CD4-positive, alpha-beta memory T cell (primary cell): ENCODE data around the gene OBP2A. TPM values are rescaled to one million over a fixed set of nuclear protein-coding genes. Genes with fewer than 3 reads are reported as not detected.
A peak's percentile ranks its signal among the peaks of the same experiment; 100 is the strongest.

ENCODE experiments used
- CTCF ChIA-PET: fragments of 350-600 bp; sonication (Branson Sonifier 250); formaldehyde crosslinking; loops from one replicate; lab custom pipeline; 2021; ENCODE audit warnings: inconsistent platforms; ENCODE audit not compliant: partially characterized antibody; lab: Charles Lee
- POLR2A ChIA-PET: fragments of 350-600 bp; sonication (Branson Sonifier 250); formaldehyde crosslinking; loops from one replicate; lab custom pipeline; 2021; ENCODE audit not compliant: partially characterized antibody; lab: Charles Lee
- DNase-seq, 5 donors: peaks; one replicate each; pipeline versions ENCODE4 v3.0.0 to v3.0.0-alpha.2; 2020 to 2022; ENCODE audit warnings: mixed read lengths in 1 of 5
- H3K27ac ChIP-seq: one replicate; pipeline ENCODE4 v1.7.0; 2013; ENCODE audit warnings: low read depth, low read length
- H3K27me3 ChIP-seq: 2 replicates; pipeline ENCODE4 v1.7.0; 2013; ENCODE audit warnings: mild to moderate bottlenecking, low read length, moderate library complexity; ENCODE audit not compliant: insufficient read depth
- H3K36me3 ChIP-seq: 2 replicates; pipeline ENCODE4 v1.7.0; 2013; ENCODE audit warnings: mild to moderate bottlenecking, low read length, moderate library complexity; ENCODE audit not compliant: insufficient read depth
- H3K4me1 ChIP-seq: 2 replicates; pipeline ENCODE4 v1.7.0; 2013; ENCODE audit warnings: mild to moderate bottlenecking, low read length, moderate library complexity; ENCODE audit not compliant: insufficient read depth
- H3K4me3 ChIP-seq, 2 donors: one replicate each; pipeline ENCODE4 v1.7.0; 2013; ENCODE audit warnings: low read length in 2 of 2, mild to moderate bottlenecking in 1 of 2
- H3K9me3 ChIP-seq, 2 donors: one replicate each; pipeline ENCODE4 v1.7.0; 2013; ENCODE audit warnings: low read length in 2 of 2, control low read depth in 1 of 2; ENCODE audit not compliant: control insufficient read depth in 1 of 2
- H3K27ac Mint-ChIP-seq, 7 donors: one replicate each; pipeline ENCODE4 v1.8.0; 2020 to 2021; ENCODE audit warnings: mixed read lengths in 7 of 7, mild to moderate bottlenecking in 6 of 7, inconsistent platforms in 3 of 7, moderate library complexity in 3 of 7
- H3K27me3 Mint-ChIP-seq, 2 donors: one replicate each; pipeline ENCODE4 v1.8.0; 2020 to 2021; ENCODE audit warnings: mixed read lengths in 2 of 2
- H3K36me3 Mint-ChIP-seq, 2 donors: one replicate each; pipeline ENCODE4 v1.8.0; 2020 to 2021; ENCODE audit warnings: mixed read lengths in 2 of 2, inconsistent platforms in 1 of 2, mild to moderate bottlenecking in 1 of 2
- H3K4me1 Mint-ChIP-seq, 4 donors: one replicate each; pipeline ENCODE4 v1.8.0; 2020 to 2021; ENCODE audit warnings: mixed read lengths in 4 of 4, mild to moderate bottlenecking in 1 of 4
- H3K4me3 Mint-ChIP-seq, 8 donors: one replicate each; pipeline ENCODE4 v1.8.0; 2020 to 2021; ENCODE audit warnings: mixed read lengths in 8 of 8, mild to moderate bottlenecking in 7 of 8, moderate library complexity in 6 of 8, inconsistent platforms in 3 of 8
- H3K9me3 Mint-ChIP-seq, 8 donors: one replicate each; pipeline ENCODE4 v1.8.0; 2020 to 2021; ENCODE audit warnings: mixed read lengths in 8 of 8, mild to moderate bottlenecking in 5 of 8, inconsistent platforms in 3 of 8, moderate library complexity in 1 of 8
- intact Hi-C: fragments of 100-400 bp; cut with micrococcal nuclease; formaldehyde crosslinking; loops from one replicate; pipeline ENCODE4 v1.15.1; 2023
- polyA plus RNA-seq, 2 donors: library from polyadenylated mRNA; unstranded; fragments of 300-500 nt; fragmentation: Illumina TruSeq; gene quantifications; one replicate each; pipeline ENCODE4 v1.2.3, GENCODE V29; 2021
- total RNA-seq, 2 experiments: library from RNA; stranded (reverse); gene quantifications; one replicate each; pipeline ENCODE4 v1.2.3, GENCODE V29; 2021

The OBP2A gene
- total and polyA plus RNA-seq, 4 experiments from 2014 or later = not detected

GRCh38 chr9:135574943-135575342 lies 29.0 kb downstream of the OBP2A start:
- H3K4me1 Mint-ChIP-seq = no peaks in the 10 kb centered on the region
- no peak overlapping the region for H3K27ac ChIP-seq
- ChIA-PET POLR2A (no interaction called here), CTCF (no interaction called here)
- no peak overlapping the region for H3K27ac Mint-ChIP-seq
- H3K4me3 ChIP-seq = no peak overlapping the region
- no peaks in the 10 kb centered on the region for H3K36me3 Mint-ChIP-seq
- no peak overlapping the region for H3K4me3 Mint-ChIP-seq
- no peaks in the 10 kb centered on the region for H3K4me1 ChIP-seq
- intact Hi-C loops = no loop called here
- H3K27me3 ChIP-seq = no peaks in the 10 kb centered on the region
- no peaks in the 10 kb centered on the region for H3K36me3 ChIP-seq
- DNase-seq = no peak
- peaks cover 0 to 2% of the 10 kb centered on the region in 2 donors for H3K27me3 Mint-ChIP-seq
- H3K9me3 ChIP-seq = no peaks in the 10 kb centered on the region
- peaks cover 0 to 2% (median 0%) of the 10 kb centered on the region in 8 donors for H3K9me3 Mint-ChIP-seq

GRCh38 chr9:135575995-135576631 lies 30.2 kb downstream of the OBP2A start:
- intact Hi-C loops = no loop called here
- Histone ChIP-seq H3K27me3 (no peaks in the 10 kb centered on the region), H3K4me3 (no peak overlapping the region), H3K4me1 (no peaks in the 10 kb centered on the region), H3K36me3 (no peaks in the 10 kb centered on the region), H3K9me3 (no peaks in the 10 kb centered on the region), H3K27ac (no peak overlapping the region)
- CTCF ChIA-PET = no interaction called here
- Mint-ChIP-seq H3K9me3 (no peaks in the 10 kb centered on the region), H3K36me3 (no peaks in the 10 kb centered on the region), H3K4me3 (no peak overlapping the region), H3K4me1 (no peaks in the 10 kb centered on the region), H3K27ac (no peak overlapping the region), H3K27me3 (peaks cover 0 to 3% of the 10 kb centered on the region in 2 donors)
- no peak for DNase-seq
- POLR2A ChIA-PET = no interaction called here

DNA sequence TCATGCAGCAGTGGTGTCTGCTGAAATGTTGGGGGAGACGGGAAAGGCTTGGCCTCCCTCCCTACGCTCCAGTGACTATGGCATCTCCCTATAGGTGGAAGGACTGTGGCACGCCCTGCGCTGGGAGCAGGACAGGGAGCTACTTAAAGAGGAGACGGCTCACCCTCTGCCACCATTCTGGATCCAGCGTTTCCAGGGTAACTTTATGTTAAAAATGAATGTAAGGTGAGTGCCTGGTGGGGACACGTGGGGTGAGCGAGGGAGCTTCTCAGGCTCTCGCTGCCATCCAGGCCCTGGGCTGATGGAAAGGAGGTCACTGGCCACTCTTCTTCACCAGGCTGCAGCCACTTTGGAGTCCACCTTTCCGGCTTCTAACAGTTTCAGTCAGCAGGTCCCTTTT lies 31.3 kb downstream of the OBP2A start:
- H3K36me3 ChIP-seq = no peaks in the 10 kb centered on the region
- no peak overlapping the region for H3K4me3 ChIP-seq
- CTCF ChIA-PET = no interaction called here
- H3K27me3 ChIP-seq = no peaks in the 10 kb centered on the region
- H3K27me3 Mint-ChIP-seq = peaks cover 0 to 6% of the 10 kb centered on the region in 2 donors
- no peaks in the 10 kb centered on the region for H3K4me1 Mint-ChIP-seq
- intact Hi-C loops = no loop called here
- no peaks in the 10 kb centered on the region for H3K9me3 Mint-ChIP-seq
- H3K27ac ChIP-seq = no peak overlapping the region
- H3K27ac Mint-ChIP-seq = no peak overlapping the region
- no peaks in the 10 kb centered on the region for H3K9me3 ChIP-seq
- no peaks in the 10 kb centered on the region for H3K4me1 ChIP-seq
- DNase-seq = no peak
- POLR2A ChIA-PET = no interaction called here
- H3K4me3 Mint-ChIP-seq = peak overlapping the region in 1 of 8 donors; percentile 50
- no peaks in the 10 kb centered on the region for H3K36me3 Mint-ChIP-seq

DNA sequence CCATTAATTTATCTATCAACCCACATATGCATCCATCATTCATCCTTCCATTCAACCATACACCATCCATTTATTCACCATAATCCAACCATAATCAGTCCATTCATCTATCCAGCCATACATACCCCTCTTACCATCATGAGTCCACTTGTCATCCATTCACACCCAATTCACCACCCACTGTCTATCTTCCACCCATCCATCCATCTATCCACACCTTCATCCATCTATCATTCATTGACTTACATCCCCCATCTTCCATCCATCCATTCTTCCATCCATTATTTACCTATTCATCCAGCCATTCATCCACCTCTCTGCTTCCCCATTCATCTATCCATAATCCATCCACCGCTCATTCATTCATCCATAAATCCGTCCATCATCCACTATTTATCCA lies 33.4 kb downstream of the OBP2A start:
- peaks cover 3 to 9% of the 10 kb centered on the region in 2 donors for H3K27me3 Mint-ChIP-seq
- no peaks in the 10 kb centered on the region for H3K9me3 ChIP-seq

GRCh38 chr9:135579889-135580660 lies 34.1 kb downstream of the OBP2A start:
- Mint-ChIP-seq H3K27ac (no peak overlapping the region), H3K27me3 (peaks cover 3 to 13% of the 10 kb centered on the region in 2 donors), H3K4me1 (no peaks in the 10 kb centered on the region), H3K4me3 (no peak overlapping the region), H3K9me3 (no peaks in the 10 kb centered on the region), H3K36me3 (no peaks in the 10 kb centered on the region)
- Histone ChIP-seq H3K9me3 (no peaks in the 10 kb centered on the region), H3K4me1 (no peaks in the 10 kb centered on the region), H3K27ac (no peak overlapping the region), H3K36me3 (no peaks in the 10 kb centered on the region), H3K4me3 (no peak overlapping the region), H3K27me3 (no peaks in the 10 kb centered on the region)
- DNase-seq = no peak
- POLR2A ChIA-PET = no interaction called here
- CTCF ChIA-PET = no interaction called here
- intact Hi-C loops = no loop called here

More for the DNA sequence above, 33.4 kb downstream of the OBP2A start:
- no peaks in the 10 kb centered on the region for H3K9me3 Mint-ChIP-seq
- H3K4me3 Mint-ChIP-seq = no peak overlapping the region
- H3K27ac ChIP-seq = no peak overlapping the region
- no peak overlapping the region for H3K4me3 ChIP-seq
- no peaks in the 10 kb centered on the region for H3K4me1 ChIP-seq
- H3K27ac Mint-ChIP-seq = no peak overlapping the region
- H3K4me1 Mint-ChIP-seq = no peaks in the 10 kb centered on the region
- H3K36me3 Mint-ChIP-seq = no peaks in the 10 kb centered on the region
- ChIA-PET CTCF (no interaction called here), POLR2A (no interaction called here)
- H3K36me3 ChIP-seq = no peaks in the 10 kb centered on the region
- DNase-seq = no peak
- H3K27me3 ChIP-seq = no peaks in the 10 kb centered on the region
- intact Hi-C loops = no loop called here

- Histone ChIP-seq H3K27ac (no peak overlapping the region), H3K36me3 (no peaks in the 10 kb centered on the region), H3K4me1 (no peaks in the 10 kb centered on the region), H3K9me3 (no peaks in the 10 kb centered on the region), H3K27me3 (no peaks in the 10 kb centered on the region), H3K4me3 (no peak overlapping the region)
- intact Hi-C loops = no loop called here
- Mint-ChIP-seq H3K4me1 (no peaks in the 10 kb centered on the region), H3K27ac (peak overlapping the region in 1 of 7 donors; percentile 4), H3K4me3 (no peak overlapping the region), H3K9me3 (no peaks in the 10 kb centered on the region), H3K27me3 (peaks cover 3 to 14% of the 10 kb centered on the region in 2 donors), H3K36me3 (no peaks in the 10 kb centered on the region)
- DNase-seq = no peak
- CTCF ChIA-PET = no interaction called here
- POLR2A ChIA-PET = no interaction called here
Measured at GRCh38 chr9:135580664-135581380, 34.9 kb downstream of the OBP2A start.

DNA sequence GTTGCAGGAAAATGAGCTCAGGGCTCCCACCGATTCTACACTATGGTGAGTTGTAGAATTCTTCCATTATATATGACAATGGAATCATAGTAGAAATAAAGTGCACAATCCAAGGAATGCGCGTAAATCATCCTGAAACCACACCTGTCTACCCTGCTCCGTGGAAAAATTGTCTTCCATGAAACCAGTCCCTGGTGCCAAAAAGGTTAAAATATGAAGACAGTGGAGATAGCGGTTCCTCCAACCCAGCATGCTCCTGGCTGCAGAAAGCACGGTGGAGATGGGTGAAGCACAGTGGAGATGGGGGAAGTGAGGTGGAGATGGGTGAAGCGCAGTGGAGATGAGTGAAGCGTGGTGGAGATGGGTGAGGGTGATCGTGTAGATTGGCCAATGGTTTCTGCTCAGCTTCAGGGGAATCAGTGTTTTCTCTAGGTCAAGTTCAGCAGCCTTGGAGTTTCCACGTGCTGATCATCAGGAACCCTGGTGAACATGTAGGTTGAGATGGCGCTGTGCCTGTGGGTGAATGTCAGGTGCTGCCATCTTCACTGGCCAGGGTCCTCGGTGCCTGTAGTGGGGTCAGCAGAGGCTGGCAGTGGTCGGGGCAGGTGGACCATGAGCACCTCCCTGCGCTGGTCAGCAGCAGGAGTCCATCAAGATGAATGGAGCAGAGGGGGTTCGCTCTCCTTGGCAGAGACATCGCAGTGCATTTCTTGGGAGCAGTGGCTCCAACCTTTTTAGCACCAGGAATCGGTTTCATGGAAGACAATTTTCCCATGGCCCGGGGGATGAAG lies 35.9 kb downstream of the OBP2A start:
- peak overlapping the region in 1 of 7 donors; percentile 0 for H3K27ac Mint-ChIP-seq
- no peak for DNase-seq
- no peak overlapping the region for H3K4me3 Mint-ChIP-seq
- no peaks in the 10 kb centered on the region for H3K36me3 Mint-ChIP-seq
- no peaks in the 10 kb centered on the region for H3K9me3 Mint-ChIP-seq
- Histone ChIP-seq H3K4me1 (no peaks in the 10 kb centered on the region), H3K4me3 (no peak overlapping the region), H3K9me3 (no peaks in the 10 kb centered on the region), H3K27me3 (no peaks in the 10 kb centered on the region), H3K27ac (no peak overlapping the region), H3K36me3 (no peaks in the 10 kb centered on the region)
- peaks cover 3 to 14% of the 10 kb centered on the region in 2 donors for H3K27me3 Mint-ChIP-seq
- H3K4me1 Mint-ChIP-seq = no peaks in the 10 kb centered on the region
- intact Hi-C loops = no loop called here
- ChIA-PET CTCF (no interaction called here), POLR2A (no interaction called here)
